AG04449 (cell line): ENCODE results near the gene TCFL5.

ENCODE experiments used
- CTCF ChIA-PET: fragments of 350-600 bp; formaldehyde crosslinking; extraction: SDS; loops from one replicate; lab custom pipeline; 2021; ENCODE audit warnings: antibody characterized with exemption; lab: Yijun Ruan, JAX
- POLR2A ChIA-PET: fragments of 400-600, 350-600 bp; formaldehyde crosslinking; extraction: SDS; loops from one replicate; lab custom pipeline; 2020; ENCODE audit warnings: antibody characterized with exemption, inconsistent platforms; lab: Yijun Ruan, JAX
- DNase-seq: peaks from one replicate; pipeline ENCODE4 v3.0.0-alpha.2; 2010; ENCODE audit warnings: low read depth, low spot score
- H3K4me3 ChIP-seq: 2 replicates; pipeline ENCODE4 v1.5.1; 2011; ENCODE audit warnings: low read depth, mild to moderate bottlenecking, control low read depth, low read length
- CTCF ChIP-seq: IDR thresholded peaks from one replicate; pipeline ENCODE4 v1.5.1; 2011; ENCODE audit warnings: mild to moderate bottlenecking, moderate library complexity, low read length, control low read depth, inconsistent platforms; ENCODE audit not compliant: insufficient read depth; ENCODE audit errors: missing control alignments

TCFL5 gene

GRCh38 chr20:62805155-62805710 lies 56.4 kb downstream of the TCFL5 start:
- TF ChIP-seq CTCF: peak; percentile 19
- CTCF ChIA-PET: interaction anchor here (0.9 to 7.8 kb wide), 8 partner anchors 8 to 305 kb away, joined by 3 to 99 read pairs (median 3); partner anchors contain the start of gene MRGBP
- no peak for DNase-seq
- peak overlapping the region; percentile 86 for H3K4me3 ChIP-seq
- POLR2A ChIA-PET: interaction anchor here (1.2 kb wide), 1 partner anchor 9 kb away, joined by 4 read pairs; the partner anchor contains the start of gene MRGBP

- DNase-seq: no peak
- H3K4me3 ChIP-seq: peak within 1 kb of the TSS; percentile 86
- CTCF ChIA-PET: interaction anchor here (0.9 to 7.8 kb wide), 5 partner anchors 8 to 305 kb away, joined by 3 to 99 read pairs (median 6); partner anchors contain the start of gene MRGBP
- POLR2A ChIA-PET: interaction anchor here (1.2 kb wide), 1 partner anchor 8 kb away, joined by 4 read pairs; the partner anchor contains the start of gene MRGBP
- TF ChIP-seq CTCF: no peak
Observed at GRCh38 chr20:62804627-62805154, 56.9 kb downstream of the TCFL5 start, which contains the start of gene OGFR. Gene OGFR, plus strand, starts transcription at chr20:62804835. Its CDS starts 25 bp downstream, at chr20:62804860.

GRCh38 chr20:62804021-62804626 lies 57.5 kb downstream of the TCFL5 start:
- H3K4me3 ChIP-seq: peak overlapping the region; percentile 86
- POLR2A ChIA-PET: interaction anchor here (0.9 to 1.2 kb wide), 2 partner anchors 8 to 9 kb away, joined by 3 to 4 read pairs; partner anchors contain the start of gene MRGBP
- no peak for DNase-seq
- CTCF ChIA-PET: interaction anchor here (1.2 to 7.8 kb wide), 2 partner anchors 136 to 304 kb away, joined by 3 to 99 read pairs; no protein-coding TSS in a partner anchor
- TF ChIP-seq CTCF: peak; percentile 12

GRCh38 chr20:62802026-62802712 lies 59.5 kb downstream of the TCFL5 start:
- no peak overlapping the region for H3K4me3 ChIP-seq
- no peak for TF ChIP-seq CTCF
- POLR2A ChIA-PET: no interaction called here
- CTCF ChIA-PET: interaction anchor here (1.7 kb wide), 1 partner anchor 8 kb away, joined by 3 read pairs; no protein-coding TSS in a partner anchor
- DNase-seq: no peak

- CTCF ChIA-PET: interaction anchor here (1.7 kb wide), 1 partner anchor 9 kb away, joined by 3 read pairs; no protein-coding TSS in a partner anchor
- no peak for TF ChIP-seq CTCF
- DNase-seq: no peak
- POLR2A ChIA-PET: no interaction called here
- H3K4me3 ChIP-seq: no peak overlapping the region
Observed at GRCh38 chr20:62801284-62802010, 60.2 kb downstream of the TCFL5 start.
